ENCODE data around the gene MINDY4. TPM values are rescaled to one million over a fixed set of nuclear protein-coding genes. Genes with fewer than 3 reads are reported as not detected.

MINDY4 gene
- total and polyA plus RNA-seq, 2 of the 4 experiments (the other 2 are of a cell fraction) = 1.8 to 3.6 TPM

DNA sequence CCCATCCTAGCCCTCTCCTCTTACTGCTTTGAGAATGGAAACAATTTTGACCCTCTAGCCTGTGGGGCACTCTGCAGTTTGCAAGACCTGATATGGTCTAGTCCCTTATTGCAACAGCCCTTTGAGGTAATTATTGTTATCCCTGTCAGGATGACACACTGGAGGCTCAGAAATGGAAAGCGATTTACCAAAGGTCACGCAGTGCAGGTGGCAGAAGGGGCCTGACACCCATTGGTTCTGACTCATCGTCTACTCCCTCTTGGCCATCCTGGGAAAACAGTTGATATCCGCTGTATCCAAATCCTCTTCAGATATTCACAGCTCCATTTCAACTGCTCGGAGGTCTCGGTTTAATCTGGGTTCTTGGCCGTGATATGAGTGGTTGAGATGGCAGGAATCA, 95.7 kb downstream of the MINDY4 start:
- Histone ChIP-seq H3K56ac (ENCODE audit: extremely low read depth, insufficient read depth, low read length) (no peak overlapping the region), H2BK15ac (ENCODE audit: low read depth, low read length) (no peak overlapping the region), H2AK5ac (ENCODE audit: low read depth, low read length) (no peak overlapping the region), H3K4me1 (ENCODE audit: control insufficient read depth, insufficient read depth, low read length) (peaks cover 10% of the 10 kb centered on the region), H2AFZ (replicated peaks; ENCODE audit: low read length, poor library complexity) (no peak overlapping the region), H2BK120ac (ENCODE audit: low read depth, low read length) (no peak overlapping the region), H4K5ac (ENCODE audit: low read depth, low read length) (no peak overlapping the region), H2AK9ac (replicated peaks; ENCODE audit: low read depth, low read length, poor library complexity) (no peak overlapping the region), H3K27me3 (ENCODE audit: control insufficient read depth, insufficient read depth, low read length) (no peaks in the 10 kb centered on the region), H4K20me1 (ENCODE audit: insufficient read depth, low read length) (no peaks in the 10 kb centered on the region), H3K4me2 (ENCODE audit: low read depth, low read length) (no peak overlapping the region), H3K79me1 (ENCODE audit: low read depth in 1 of 2, low read length in 2 of 2) (no peaks in the 10 kb centered on the region), H3K4me3 (ENCODE audit: insufficient read depth, low read depth, low read length) (no peak overlapping the region), H4K8ac (ENCODE audit: low read depth in 2 of 2, low read length in 2 of 2) (no peak overlapping the region), H3K9me3 (ENCODE audit: control insufficient read depth, insufficient read depth, low read length) (no peaks in the 10 kb centered on the region), H3K9me1 (ENCODE audit: insufficient read depth, low read length) (peaks cover 11% of the 10 kb centered on the region), H3K14ac (replicated peaks; ENCODE audit: low read depth, low read length) (no peak overlapping the region), H4K91ac (ENCODE audit: insufficient read depth, low read depth, low read length) (no peak overlapping the region), H3K18ac (ENCODE audit: low read depth, low read length) (no peak overlapping the region), H3K23ac (ENCODE audit: low read depth, low read length) (no peak overlapping the region), H3K4ac (ENCODE audit: low read depth, low read length) (no peak overlapping the region), H3K27ac (ENCODE audit: insufficient read depth, low read length) (no peak overlapping the region), H2BK20ac (ENCODE audit: low read depth, low read length) (no peak overlapping the region), H3K36me3 (ENCODE audit: control insufficient read depth, insufficient read depth, low read length) (no peaks in the 10 kb centered on the region), H3K9ac (ENCODE audit: low read depth, low read length) (no peak overlapping the region), H2BK5ac (ENCODE audit: low read depth, low read length, poor library complexity, severe bottlenecking) (no peak overlapping the region)
- WGBS, 2 experiments (ENCODE audit: extremely low coverage in 2 of 2, insufficient read length in 1 of 2) = 92% methylated on average over 2 of the region's 7 CpGs; no CpG with 5 or more reads in 1 of the 2 experiments
- intact Hi-C loops (cut with micrococcal nuclease) (no loop called here), dilution Hi-C loops (cut with HindIII; ENCODE audit: low sequenced_read_pairs, unreplicated experiment) (no loop called here), in situ Hi-C loops (cut with MboI; ENCODE audit: low sequenced_read_pairs) (no loop called here)
- ChIA-PET CTCF (interaction anchor here (1.0 kb wide), 1 partner anchor 10 kb away, joined by 3 read pairs; no protein-coding TSS in a partner anchor), POLR2A (ENCODE audit: unreplicated experiment) (no interaction called here)
- BruUV-seq (replicated peaks) = no TSS peak
- ATAC-seq (ENCODE audit: low read depth) (no peak), DNase-seq (no peak)
- TF ChIP-seq, protein P1, sequence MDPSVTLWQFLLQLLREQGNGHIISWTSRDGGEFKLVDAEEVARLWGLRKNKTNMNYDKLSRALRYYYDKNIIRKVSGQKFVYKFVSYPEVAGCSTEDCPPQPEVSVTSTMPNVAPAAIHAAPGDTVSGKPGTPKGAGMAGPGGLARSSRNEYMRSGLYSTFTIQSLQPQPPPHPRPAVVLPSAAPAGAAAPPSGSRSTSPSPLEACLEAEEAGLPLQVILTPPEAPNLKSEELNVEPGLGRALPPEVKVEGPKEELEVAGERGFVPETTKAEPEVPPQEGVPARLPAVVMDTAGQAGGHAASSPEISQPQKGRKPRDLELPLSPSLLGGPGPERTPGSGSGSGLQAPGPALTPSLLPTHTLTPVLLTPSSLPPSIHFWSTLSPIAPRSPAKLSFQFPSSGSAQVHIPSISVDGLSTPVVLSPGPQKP (IDR thresholded peaks at IDR 0.05; ENCODE audit: borderline replicate concordance, low read depth, low read length) = no peak
- no peak for TF ChIP-seq POLR2A (IDR thresholded peaks at IDR 0.05; ENCODE audit: low read depth, low read length)

All from IMR-90 (cell line).